Natural killer cell (primary cell): ENCODE measurements around the gene LMNA. TPM values are rescaled to one million over a fixed set of nuclear protein-coding genes. Genes with fewer than 3 reads are reported as not detected.

Experiments
- ATAC-seq, 3 donors: fragments of 150-1000 bp in 2 of 3; fragments of 200-7000 bp in 1 of 3; cut with Tn5 transposase; 1 replicate in 1 of 3; 2 replicates in 2 of 3; pipeline ENCODE4 v1.10.0; 2021; ENCODE audit warnings: mild to moderate bottlenecking in 2 of 3, moderate library complexity in 2 of 3
- DNase-seq, 2 donors: peaks; one replicate each; pipeline versions ENCODE4 v3.0.0 to v3.0.0-alpha.2; 2013 to 2021; ENCODE audit warnings: mixed read lengths in 1 of 2
- H3K27ac ChIP-seq: one replicate; pipeline ENCODE4 v1.5.1; 2013; ENCODE audit warnings: mild to moderate bottlenecking, low read length
- H3K27me3 ChIP-seq: one replicate; pipeline ENCODE4 v1.6.1; 2013; ENCODE audit warnings: low read length; ENCODE audit not compliant: control insufficient read depth, insufficient read depth
- H3K36me3 ChIP-seq: one replicate; pipeline ENCODE4 v1.6.1; 2013; ENCODE audit warnings: low read length; ENCODE audit not compliant: control insufficient read depth, insufficient read depth
- H3K4me1 ChIP-seq: one replicate; pipeline ENCODE4 v1.6.1; 2013; ENCODE audit warnings: low read length; ENCODE audit not compliant: control insufficient read depth, insufficient read depth
- H3K4me3 ChIP-seq: one replicate; pipeline ENCODE4 v1.5.1; 2013; ENCODE audit warnings: low read length
- H3K9me3 ChIP-seq: one replicate; pipeline ENCODE4 v1.6.1; 2013; ENCODE audit warnings: low read length; ENCODE audit not compliant: control insufficient read depth, insufficient read depth
- H3K27ac Mint-ChIP-seq, 2 donors: one replicate each; pipeline ENCODE4 v1.8.0; 2022; ENCODE audit warnings: mild to moderate bottlenecking in 2 of 2, mixed read lengths in 2 of 2, moderate library complexity in 1 of 2
- H3K27me3 Mint-ChIP-seq, 2 donors: one replicate each; pipeline ENCODE4 v1.8.0; 2022; ENCODE audit warnings: low read depth in 2 of 2, mixed read lengths in 2 of 2
- H3K36me3 Mint-ChIP-seq: one replicate; pipeline ENCODE4 v1.8.0; 2022; ENCODE audit warnings: mixed read lengths
- H3K4me1 Mint-ChIP-seq, 2 donors: one replicate each; pipeline ENCODE4 v1.8.0; 2022; ENCODE audit warnings: mixed read lengths in 2 of 2
- H3K4me3 Mint-ChIP-seq: one replicate; pipeline ENCODE4 v1.8.0; 2022; ENCODE audit warnings: mild to moderate bottlenecking, moderate library complexity, mixed read lengths
- H3K9me3 Mint-ChIP-seq, 2 donors: one replicate each; pipeline ENCODE4 v1.8.0; 2022; ENCODE audit warnings: mixed read lengths in 2 of 2
- CTCF ChIP-seq: fragments of 200-600 bp; IDR thresholded peaks from one replicate; pipeline ENCODE4 v1.8.0; 2022; ENCODE audit warnings: antibody characterized with exemption
- WGBS: methylation state at CpG from one replicate; pipeline ENCODE4 v1.1.7; 2013; ENCODE audit warnings: missing lambda C conversion rate; ENCODE audit not compliant: insufficient coverage; 5-methylcytosine and 5-hydroxymethylcytosine counted together
- intact Hi-C: fragments of 100-400 bp; cut with micrococcal nuclease; formaldehyde crosslinking; loops from one replicate; pipeline ENCODE4 v1.14.2; 2022
- total RNA-seq, 4 donors: library from RNA; stranded (reverse); fragments of 120-200 nt in 1 of 4; gene quantifications; one replicate each; pipeline versions ENCODE4 v1.2.3 to v1.2.4, GENCODE V29; 2013 to 2022

The LMNA gene
- total RNA-seq, 3 donors from 2014 or later (not counting 1 experiment from before 2014, with no cell fraction given) = 201 to 504 (median 273) TPM

GRCh38 chr1:156095906-156096508, 18.5 kb upstream of the LMNA start:
- ATAC-seq (no peak), DNase-seq (no peak)
- intact Hi-C loops = loop anchor here (1.0 kb wide), 1 partner anchor 34 kb away; no protein-coding TSS in a partner anchor
- Mint-ChIP-seq H3K9me3 (no peaks in the 10 kb centered on the region), H3K4me1 (peaks cover 15 to 36% of the 10 kb centered on the region in 2 donors), H3K27ac (peak overlapping the region; percentile 92 to 99), H3K36me3 (no peaks in the 10 kb centered on the region), H3K4me3 (no peak overlapping the region), H3K27me3 (peaks cover 7 to 9% of the 10 kb centered on the region in 2 donors)
- WGBS = 79% methylated on average over 1 of the region's 3 CpGs
- TF ChIP-seq CTCF = no peak
- peaks cover 25% of the 10 kb centered on the region for H3K4me1 ChIP-seq
- peak overlapping the region; percentile 85 for H3K27ac ChIP-seq
- no peaks in the 10 kb centered on the region for H3K36me3 ChIP-seq
- H3K9me3 ChIP-seq = no peaks in the 10 kb centered on the region
- H3K27me3 ChIP-seq = no peaks in the 10 kb centered on the region
- H3K4me3 ChIP-seq = no peak overlapping the region

- peak overlapping the region; percentile 85 for H3K27ac ChIP-seq
- ATAC-seq (peak; percentile 80 to 88 (median 85)), DNase-seq (peak; percentile 82 to 97)
- 2% methylated on average over 14 of the region's 14 CpGs for WGBS
- H3K36me3 ChIP-seq = no peaks in the 10 kb centered on the region
- Mint-ChIP-seq H3K4me1 (peaks cover 15 to 36% of the 10 kb centered on the region in 2 donors), H3K9me3 (no peaks in the 10 kb centered on the region), H3K4me3 (peak overlapping the region; percentile 40), H3K36me3 (no peaks in the 10 kb centered on the region), H3K27me3 (peaks cover 7 to 9% of the 10 kb centered on the region in 2 donors), H3K27ac (peak overlapping the region; percentile 92 to 99)
- H3K4me1 ChIP-seq = peaks cover 25% of the 10 kb centered on the region
- TF ChIP-seq CTCF = peak; percentile 89
- no peak overlapping the region for H3K4me3 ChIP-seq
- intact Hi-C loops = loop anchor here (1.0 kb wide), 3 partner anchors 9 to 33 kb away; partner anchors contain the start of gene LMNA
- H3K9me3 ChIP-seq = no peaks in the 10 kb centered on the region
- no peaks in the 10 kb centered on the region for H3K27me3 ChIP-seq
These were observed 17.7 kb upstream of the LMNA start for GRCh38 chr1:156096640-156097391.

GRCh38 chr1:156097499-156098178, 16.9 kb upstream of the LMNA start:
- H3K36me3 Mint-ChIP-seq = no peaks in the 10 kb centered on the region
- peak overlapping the region; percentile 92 to 99 for H3K27ac Mint-ChIP-seq
- WGBS = 76% methylated on average over 4 of the region's 9 CpGs
- Histone ChIP-seq H3K4me1 (peaks cover 25% of the 10 kb centered on the region), H3K27me3 (no peaks in the 10 kb centered on the region), H3K9me3 (no peaks in the 10 kb centered on the region), H3K27ac (peak overlapping the region; percentile 85), H3K36me3 (no peaks in the 10 kb centered on the region), H3K4me3 (no peak overlapping the region)
- DNase-seq (peak in 1 of 2 donors; percentile 60), ATAC-seq (peak in 1 of 3 donors; percentile 1)
- TF ChIP-seq CTCF = no peak
- H3K9me3 Mint-ChIP-seq = no peaks in the 10 kb centered on the region
- H3K4me1 Mint-ChIP-seq = peaks cover 15 to 36% of the 10 kb centered on the region in 2 donors
- intact Hi-C loops = loop anchor here (1.0 kb wide), 2 partner anchors 9 to 17 kb away; partner anchors contain the start of gene LMNA
- H3K27me3 Mint-ChIP-seq = peaks cover 7 to 9% of the 10 kb centered on the region in 2 donors
- no peak overlapping the region for H3K4me3 Mint-ChIP-seq
